Renal cortical epithelial cell (primary cell): Measurements from ENCODE around the gene IL22RA1. TPM values are rescaled to one million over a fixed set of nuclear protein-coding genes. Genes with fewer than 3 reads are reported as not detected.

Experiments
- DNase-seq: peaks from one replicate; pipeline ENCODE4 v3.0.0-alpha.2; 2011; ENCODE audit warnings: low read depth
- total RNA-seq: library from RNA; depleted of rRNA; stranded (reverse); fragments of >200 nt; gene quantifications from 2 replicates; pipeline ENCODE4 v1.2.3, GENCODE V29; 2014

The IL22RA1 gene
- total RNA-seq, 1 donor from 2014 or later: 0.05 TPM

DNA sequence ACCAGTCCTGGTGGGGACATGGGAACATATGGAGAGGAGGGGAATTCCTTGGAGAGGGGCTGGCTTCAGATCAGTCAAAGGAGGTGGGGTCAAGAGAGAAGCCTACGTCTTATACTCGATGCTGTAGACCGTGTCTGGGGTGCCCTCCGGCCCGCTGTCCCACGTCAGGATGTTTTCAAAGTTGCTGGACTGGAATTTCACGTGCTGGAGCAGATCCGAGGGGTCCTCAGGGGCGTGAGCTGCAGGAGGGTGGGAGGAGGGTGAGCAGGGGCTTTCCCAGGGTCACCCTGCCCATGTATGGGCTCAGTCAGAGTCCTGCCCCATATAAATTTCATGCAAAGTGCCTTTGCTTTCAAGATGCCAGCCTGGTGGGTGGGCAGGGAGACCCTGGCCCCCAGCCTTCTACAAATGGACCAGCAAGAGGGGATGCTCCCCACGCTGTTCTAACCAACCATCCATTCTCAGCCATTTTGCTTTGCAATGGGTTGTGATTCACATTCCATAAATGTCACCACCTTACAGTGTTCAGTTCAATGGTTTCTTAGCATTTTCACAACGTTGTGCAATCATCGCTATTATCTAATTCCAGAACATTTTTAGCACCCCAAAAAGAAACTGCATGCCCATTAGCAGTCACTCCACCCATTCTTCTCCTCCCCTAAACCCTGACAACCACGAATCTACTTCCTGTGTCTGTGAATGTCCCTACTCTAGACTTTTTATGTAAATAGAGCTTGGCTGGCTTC, 4.3 kb downstream of the IL22RA1 start:
- no peak for DNase-seq

- no peak for DNase-seq
Observed at GRCh38 chr1:24136956-24137539, 5.9 kb downstream of the IL22RA1 start.

DNA sequence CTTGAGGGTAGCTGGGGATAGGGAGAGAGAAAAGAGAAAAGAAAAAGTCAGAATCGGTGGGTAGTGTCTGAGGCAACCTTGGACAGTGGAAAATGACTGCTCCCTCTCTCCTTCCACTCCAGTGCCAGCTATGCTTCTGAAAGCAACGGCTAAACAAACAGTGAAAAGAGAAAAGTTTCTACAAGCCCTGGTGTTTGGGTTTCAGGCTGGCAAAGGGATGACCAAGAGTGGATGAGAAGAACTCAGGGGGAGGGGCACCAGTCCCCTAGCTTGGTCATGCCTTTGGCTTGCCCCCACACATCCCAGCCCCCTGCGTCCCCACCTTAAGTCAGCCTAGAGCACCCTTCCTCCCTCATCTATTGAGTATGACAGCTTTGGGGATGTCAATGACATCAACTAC, 8.6 kb downstream of the IL22RA1 start:
- DNase-seq: no peak

GRCh38 chr1:24133819-24134218, 9.1 kb downstream of the IL22RA1 start:
- DNase-seq: no peak

DNA sequence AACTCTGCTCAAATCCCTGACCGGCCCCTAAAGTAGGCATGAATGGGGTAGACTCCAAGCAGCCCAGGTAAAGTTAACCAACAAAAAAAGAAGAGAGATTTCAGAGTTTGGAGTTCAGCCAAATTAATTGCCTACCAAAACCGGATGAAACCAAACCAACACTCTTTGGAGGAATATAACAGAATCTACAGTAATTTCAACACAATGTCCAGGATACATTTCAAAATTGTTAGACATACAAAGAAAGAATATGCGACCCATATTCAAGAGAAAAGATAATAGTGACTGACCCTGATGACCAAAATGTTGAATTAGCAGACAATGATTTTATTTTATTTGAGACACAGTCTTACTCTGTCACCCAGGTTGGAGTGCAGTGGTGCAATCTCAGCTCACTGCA, 12.6 kb downstream of the IL22RA1 start:
- no peak for DNase-seq

GRCh38 chr1:24127801-24128363, 15.1 kb downstream of the IL22RA1 start:
- no peak for DNase-seq

DNA sequence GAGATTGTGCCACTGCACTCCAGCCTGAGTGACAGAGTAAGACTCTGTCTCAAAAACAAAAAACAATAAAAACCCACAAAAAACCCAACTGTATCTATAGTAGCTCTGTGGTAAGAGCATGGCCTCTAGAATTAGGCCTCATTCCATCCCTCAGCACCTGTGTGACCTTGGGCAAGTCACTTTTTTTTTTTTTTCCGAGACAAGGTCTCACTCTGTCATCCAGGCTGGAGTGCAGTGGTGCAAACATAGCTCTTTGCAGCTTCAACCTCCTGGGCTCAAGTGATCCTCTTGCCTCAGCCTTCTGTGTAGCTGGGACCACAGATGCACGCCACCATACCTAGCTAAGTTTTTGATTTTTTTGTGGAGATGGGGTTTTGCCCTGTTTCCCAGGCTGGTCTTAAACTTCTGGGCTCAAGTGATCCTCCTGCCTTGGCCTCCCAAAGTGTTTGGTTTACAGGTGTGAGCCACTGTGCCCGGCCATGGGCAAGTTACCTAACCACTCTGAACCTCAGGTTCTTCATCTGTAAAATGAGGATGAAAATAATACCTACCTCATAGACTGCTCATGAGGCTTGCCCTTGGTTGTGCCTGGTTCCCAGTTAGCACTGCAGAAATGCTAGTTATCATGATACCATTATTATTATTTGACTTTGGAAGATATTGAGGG, 15.7 kb downstream of the IL22RA1 start:
- no peak for DNase-seq

DNA sequence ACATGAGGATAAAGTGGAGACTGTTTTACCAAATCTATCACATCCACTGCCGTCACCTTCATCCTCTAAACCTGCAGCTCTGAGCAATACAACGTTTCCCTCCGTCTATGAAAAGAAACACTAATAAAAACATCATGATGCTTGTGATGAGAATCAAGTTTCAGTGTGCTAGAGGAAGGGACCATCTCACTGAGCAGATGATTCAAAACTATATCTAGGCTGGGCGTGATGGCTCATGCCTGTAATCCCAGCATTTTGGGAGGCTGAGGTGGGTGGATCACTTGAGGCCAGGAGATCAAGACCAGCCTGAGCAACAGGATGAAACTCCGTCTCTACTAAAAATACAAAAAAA, 16.3 kb downstream of the IL22RA1 start:
- no peak for DNase-seq

DNA sequence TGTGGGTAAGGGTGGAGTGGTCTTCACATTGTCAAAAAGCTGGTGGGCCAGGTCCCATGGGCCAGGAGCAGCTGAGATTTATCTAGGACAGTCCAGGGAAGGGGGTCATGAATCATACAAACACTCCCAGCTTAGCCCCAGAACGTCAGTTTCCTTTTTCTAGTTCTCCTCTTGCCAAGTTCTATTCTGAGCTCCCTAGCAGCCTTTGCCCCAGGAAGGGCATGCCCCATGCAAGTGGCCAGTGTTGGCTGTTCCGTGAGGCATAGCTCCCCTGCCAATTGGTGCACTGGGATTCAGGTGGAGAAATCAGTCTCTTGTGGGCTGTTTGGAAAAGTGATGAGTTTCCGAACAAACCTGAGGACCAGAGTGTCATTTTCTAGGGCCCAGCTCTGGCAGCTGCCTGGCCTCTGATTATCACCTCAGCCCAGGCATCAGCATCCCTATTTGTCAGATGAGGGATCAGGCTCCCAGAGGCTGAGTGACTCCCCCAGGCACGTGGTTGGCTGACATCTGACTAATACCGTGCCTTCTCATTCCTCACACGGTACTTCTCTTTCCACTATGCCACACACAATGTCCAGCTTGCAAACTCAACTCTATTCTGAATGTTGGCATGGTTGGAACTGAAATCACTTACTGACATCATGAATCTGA, 16.8 kb downstream of the IL22RA1 start:
- no peak for DNase-seq

DNA sequence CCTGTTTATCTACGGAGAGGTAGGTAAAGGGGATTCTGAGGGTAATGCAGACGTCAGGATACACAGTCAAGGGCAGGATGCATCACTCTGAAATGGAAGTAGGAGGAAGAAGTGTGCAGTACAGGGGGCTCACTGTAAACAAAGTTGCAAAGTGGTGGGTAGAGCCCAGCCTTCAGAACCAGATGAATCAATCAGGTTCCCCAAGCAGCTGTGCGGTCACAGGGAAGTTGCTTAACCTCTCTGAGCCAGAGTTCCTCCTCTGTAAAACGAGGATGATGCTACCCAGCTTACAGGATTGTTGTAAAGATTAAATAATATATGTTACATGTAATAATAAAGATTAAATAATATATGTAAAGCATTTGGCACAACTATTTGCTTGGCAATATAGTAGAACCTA, 17.5 kb downstream of the IL22RA1 start:
- DNase-seq: no peak

- DNase-seq: no peak
Observed at GRCh38 chr1:24124980-24125379, 18.0 kb downstream of the IL22RA1 start.

GRCh38 chr1:24123611-24124010, 19.3 kb downstream of the IL22RA1 start:
- DNase-seq: no peak

DNA sequence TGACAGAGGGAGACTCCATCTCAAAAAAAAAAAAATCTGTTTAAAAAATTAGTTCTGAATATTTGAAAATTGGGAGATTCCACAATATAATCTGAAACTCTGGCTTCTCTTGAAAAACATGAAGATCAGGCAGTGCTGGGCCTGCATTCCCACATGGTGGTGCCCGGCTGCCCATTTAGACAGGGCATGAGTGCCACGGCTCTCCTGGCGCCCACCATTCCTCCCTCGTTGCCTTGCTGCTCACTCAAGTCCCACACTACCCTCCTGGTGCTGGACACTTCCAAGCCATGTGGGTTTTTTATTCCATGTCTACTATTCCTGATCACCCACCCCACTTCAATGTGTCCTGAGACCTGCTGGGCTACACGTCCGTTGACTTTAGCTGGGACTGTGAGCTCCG, 20.2 kb downstream of the IL22RA1 start:
- no peak for DNase-seq

DNA sequence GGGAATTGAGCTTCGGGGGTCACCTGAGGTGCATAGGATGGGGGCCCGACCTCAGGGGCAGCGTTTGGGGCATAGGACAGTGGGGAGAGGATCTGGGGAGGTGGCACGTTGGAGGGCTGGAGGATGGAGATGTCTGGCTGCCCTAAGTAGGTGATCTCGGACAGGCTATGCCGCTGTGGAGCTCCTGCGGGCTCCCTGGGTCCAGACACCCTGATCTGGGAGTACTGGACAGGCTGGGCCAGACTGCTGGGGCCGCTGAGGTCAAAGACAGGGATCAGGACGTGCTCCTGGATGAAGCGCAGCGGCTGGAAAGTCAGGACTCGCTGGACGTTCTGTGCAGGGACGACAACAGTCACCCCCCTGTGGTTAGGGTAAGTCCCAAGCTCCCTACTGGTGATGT, 21.5 kb downstream of the IL22RA1 start:
- DNase-seq: no peak

DNA sequence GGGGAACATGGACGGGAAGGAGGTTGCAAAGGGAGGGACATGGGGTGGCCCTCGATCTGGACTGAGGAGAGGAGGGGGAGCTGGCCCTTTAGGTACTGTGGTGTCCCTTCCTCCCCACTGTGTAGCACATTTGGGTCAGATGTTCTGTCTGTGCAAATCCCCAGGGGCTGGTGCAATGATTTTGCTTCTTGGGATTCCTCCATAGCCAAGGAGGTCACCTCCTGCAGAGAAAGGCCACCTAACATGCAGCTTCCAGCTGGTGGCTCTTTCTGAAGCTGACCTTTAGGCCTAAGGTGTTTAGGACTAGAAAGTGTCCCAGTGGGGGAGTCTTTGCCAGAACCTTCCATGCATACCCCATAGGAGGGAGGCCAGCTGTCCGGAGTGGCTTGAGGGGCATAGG, 22.0 kb downstream of the IL22RA1 start:
- DNase-seq: no peak

DNA sequence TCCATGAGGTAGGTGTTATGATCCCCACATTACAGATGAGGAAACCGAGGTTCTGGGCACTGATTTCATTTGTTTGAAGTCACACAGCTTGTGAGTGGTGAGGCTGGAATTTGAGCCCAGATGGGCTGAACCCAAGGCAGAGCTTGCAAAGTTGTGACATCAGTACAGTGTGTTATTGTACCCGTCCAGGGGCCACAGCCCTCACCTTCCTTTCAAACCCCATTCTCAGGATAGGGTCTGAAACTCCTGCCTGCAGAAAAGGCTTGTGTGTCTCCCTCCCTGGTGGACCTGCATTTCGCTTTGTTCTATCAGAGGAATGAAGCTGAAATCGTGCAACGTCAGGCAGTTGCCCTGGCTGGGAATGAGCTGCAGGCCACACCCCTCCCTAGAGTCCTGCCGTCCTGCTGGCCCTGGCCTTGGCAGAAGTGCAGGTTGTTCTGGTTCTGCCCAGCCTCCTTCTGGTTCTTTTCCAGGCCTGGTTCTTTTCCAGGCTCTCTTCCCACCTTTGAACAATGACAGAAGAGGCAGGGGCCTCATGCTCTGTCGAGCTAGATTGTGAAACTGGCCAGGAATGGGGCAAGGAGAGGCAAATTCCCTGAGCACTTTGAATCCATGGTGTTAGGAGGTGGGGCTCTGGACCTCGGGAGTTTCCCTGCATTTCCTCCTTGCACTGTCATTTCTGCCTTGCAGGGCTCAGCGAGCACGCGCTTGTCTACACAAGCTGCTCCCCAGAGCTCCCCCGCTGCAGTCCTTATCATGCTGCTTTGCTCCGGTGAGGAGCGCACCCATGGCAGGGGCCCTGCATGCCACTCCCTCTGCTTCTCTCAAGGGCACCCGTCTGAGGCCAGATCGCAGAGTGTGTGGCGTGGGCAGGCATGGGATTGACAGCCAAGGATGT, 22.8 kb downstream of the IL22RA1 start:
- peak; percentile 91 for DNase-seq

GRCh38 chr1:24119489-24119858, 23.5 kb downstream of the IL22RA1 start:
- no peak for DNase-seq

DNA sequence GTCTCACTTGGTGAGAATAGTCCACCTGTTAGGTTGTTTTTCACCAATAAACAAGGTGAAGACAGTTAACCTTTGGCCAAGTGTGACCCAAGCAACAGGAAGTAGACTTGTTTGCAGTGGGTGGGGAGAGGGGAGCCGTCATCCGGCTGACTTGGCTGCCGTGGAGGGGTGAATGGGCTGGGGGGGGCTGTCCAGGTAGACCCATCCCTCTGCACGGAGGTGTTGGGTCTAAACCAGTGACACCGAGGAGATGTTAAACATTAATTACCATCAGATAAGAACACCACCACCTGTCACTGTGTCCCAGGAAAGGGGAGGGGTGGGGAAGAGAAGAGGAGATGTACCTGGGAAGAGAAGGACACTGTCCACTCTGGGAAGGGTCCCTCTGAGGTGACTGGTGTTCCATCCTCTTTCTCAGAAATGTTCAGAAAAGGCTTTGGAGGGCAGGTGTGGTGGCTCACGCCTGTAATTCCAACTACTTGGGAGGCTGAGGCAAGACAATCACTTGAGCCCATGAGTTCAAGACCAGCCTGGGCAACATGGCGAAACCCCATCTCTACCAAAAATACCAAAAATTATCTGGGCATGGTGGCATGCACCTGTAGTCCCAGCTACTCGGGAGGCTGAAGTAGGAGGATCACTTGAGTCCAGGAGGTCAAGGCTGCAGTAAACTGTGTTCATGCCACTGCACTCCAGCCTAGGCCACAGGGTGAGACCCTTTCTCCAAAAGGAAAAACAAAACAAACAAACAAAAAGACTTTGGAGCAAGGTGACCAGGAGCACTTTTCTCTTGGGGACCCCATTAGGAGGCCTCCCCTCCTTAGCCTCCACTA, 24.3 kb downstream of the IL22RA1 start:
- DNase-seq: no peak

DNA sequence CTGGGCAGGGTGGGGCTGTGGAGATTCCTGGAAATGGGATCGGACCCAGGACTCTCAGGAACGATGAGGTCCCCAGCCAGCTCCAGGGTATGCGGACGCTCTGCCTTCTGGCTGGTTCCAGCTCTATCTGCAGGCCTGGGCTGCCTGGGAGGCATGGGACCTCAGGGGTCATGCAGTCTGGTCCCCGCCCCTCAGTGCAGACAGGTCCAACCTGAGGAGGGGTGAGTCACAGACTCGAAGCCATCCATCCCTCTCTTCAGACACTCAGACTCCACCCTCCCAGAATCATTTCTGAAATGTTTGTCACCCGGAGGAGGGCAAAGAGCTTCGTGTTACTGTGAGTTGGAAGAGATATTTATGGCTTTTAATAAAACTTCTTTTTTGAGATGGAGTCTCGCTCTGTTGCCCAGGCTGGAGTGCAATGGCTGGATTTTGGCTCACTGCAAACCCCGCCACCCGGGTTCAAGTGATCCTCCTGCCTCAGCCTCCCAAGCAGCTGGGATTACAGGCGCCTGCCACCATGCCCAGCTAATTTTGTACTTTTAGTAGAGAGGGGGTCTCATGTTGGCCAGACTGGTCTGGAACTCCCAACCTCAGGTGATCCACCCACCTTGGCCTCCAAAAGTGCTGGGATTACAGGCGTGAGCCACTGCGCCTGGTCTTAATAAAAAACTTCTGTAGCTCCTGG, 25.1 kb downstream of the IL22RA1 start:
- peak; percentile 81 for DNase-seq

GRCh38 chr1:24117132-24117531, 25.8 kb downstream of the IL22RA1 start:
- DNase-seq: no peak
